HG03025 (cell line): ENCODE measurements around the gene TNFAIP2.

Experiments
- ATAC-seq: cut with Tn5 transposase; IDR thresholded peaks from one replicate; pipeline ENCODE4 v1.9.1; 2021; ENCODE audit warnings: mild to moderate bottlenecking, moderate library complexity; ENCODE audit not compliant: unreplicated experiment, low FRiP score

Gene TNFAIP2

DNA sequence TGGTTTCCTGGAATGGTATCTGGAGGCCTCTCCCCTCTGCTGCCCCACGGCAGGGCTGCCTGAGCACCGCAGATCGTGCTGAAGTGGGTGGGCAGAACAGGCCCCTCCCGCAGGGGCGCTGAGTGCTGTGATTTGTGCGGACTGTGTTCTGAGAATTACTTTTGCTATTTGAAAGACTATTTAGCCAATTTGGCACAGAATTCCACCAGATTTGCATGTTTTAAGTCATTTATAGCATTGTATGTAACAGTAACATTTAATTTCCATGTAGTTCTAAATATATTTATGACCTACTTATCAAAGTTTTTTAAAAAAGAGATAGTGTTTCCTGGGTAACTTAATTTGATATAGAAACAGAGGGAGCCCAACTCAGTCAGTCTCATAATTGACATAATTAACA, 55.3 kb downstream of the TNFAIP2 start:
- ATAC-seq: no peak

DNA sequence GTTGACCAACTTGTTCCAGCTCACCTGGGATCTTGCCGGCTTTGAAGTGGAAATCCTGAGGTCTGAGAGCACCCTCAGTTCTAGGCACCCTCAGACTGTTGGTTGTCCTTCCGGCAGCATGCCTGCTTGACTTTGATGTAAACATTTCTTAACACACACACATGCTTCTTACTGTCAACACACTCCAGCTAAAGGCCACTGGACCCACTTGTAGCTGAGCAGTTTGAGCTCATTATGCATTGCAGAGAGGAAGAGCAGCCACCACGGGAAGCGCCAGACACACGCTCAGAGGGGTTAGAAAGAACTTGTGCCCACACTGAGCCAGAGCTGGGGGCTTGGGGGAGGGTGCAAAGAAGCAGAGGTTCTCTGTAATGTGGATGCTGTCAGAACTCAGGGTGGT, 55.8 kb downstream of the TNFAIP2 start:
- no peak for ATAC-seq

DNA sequence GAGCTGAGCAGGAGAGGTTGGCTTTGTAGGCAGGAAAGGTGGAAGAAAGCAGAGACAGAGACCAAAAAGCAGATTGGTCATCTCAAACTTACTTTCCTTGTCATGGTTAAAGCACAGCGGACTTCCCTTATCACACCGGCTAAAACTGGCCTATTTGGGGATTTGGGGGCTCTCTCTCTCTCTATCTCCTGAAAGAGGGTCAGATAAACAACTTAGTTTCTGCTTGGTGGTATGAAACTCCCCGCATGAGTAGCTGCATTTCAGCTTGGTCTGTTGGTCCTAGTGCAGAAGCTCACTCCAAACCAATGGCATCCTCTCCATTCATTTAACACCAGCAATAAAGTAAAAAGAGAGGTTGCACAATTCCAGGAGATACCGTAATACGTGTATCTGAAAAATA, 57.1 kb downstream of the TNFAIP2 start:
- no peak for ATAC-seq

DNA sequence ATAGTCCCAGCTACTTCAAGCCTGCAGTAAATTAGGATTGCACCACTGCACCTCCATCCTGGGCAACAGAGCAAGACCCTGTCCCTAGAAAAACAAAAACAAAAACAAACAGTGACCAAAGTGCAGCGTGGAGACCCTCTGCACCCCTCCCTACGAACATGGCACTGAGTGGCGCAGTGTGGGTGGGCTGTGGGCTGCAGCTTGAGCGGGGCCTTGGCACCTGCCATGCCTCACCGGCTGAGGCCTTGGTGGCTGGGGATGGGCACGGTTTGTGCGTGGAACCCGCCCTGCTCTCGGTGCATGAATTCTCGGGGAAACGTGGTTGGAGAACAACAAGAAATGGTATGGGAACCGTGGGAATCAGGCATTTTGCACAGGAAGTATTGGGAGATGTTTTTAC, 60.8 kb downstream of the TNFAIP2 start:
- no peak for ATAC-seq

DNA sequence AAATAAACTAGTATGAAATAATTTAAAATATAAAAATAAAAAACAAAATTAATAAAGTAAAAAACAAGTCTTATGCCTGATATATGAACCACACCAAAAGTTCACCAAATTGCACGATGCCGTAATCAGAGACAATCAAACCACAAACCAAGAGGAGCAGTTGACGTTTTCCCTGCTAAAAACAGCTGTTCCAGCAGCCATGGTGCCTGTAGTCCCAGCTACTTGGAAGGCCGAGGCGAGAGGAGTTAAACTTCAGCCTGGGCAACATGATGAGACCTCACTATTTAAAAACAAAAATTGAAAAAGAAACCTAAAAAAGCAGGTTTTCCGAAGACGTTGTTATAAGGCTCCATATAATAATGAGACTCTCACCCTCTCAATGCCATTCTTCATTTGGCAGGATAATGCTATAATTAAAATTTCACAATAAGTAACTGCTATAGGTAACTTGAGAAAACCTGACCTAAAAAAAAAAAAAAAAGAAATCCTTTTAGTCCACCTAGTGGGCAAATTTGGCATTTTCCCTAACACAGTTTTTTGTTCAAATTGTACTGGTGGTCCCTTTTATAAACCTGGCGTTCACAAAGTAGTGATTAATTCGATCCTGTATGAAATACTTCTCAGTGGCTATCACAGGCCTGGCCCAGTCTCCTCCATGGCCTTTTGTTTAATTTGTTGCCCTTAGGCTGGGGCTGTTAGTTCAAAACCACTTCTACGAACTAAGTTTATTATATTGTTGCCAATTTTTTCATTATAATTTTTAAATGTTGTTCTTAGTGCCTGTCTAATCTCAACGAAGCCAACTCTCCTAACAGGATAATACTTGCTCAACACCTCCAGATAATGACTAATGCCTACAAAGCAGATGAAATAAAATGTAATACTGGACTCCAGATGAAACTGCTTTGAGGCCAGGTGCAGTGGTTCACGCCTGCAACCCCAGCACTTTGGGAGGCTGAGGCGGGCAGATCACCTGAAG, 62.1 kb downstream of the TNFAIP2 start:
- ATAC-seq: no peak

DNA sequence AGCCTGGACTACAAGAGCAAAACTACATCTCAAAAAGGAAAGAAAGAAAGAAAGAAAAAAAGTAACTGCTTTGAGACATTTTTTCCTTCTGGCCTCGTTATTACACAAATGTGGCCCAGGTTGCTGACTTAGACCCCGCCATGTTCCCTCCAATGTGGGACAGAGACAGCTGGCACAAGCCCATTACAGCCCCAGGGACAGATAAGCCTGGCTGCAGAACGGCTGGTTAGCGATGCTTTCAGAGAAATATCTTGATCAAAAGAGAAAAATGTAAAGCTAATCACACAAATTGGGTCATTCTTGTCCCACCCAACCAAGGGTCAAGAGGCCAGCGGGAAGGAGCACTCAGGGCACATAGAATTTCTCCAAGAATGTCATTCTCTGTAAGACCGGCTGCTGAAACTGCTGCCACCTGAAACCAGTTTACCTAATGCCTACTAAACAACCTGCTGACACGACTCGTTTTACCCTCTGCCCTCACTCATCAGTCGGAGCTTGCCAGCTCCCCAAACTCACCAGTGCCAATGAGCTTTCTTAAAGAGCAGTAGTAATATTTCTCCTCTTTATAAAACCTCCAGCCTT, 63.1 kb downstream of the TNFAIP2 start:
- no peak for ATAC-seq
